ENCODE measurements around the gene DEPP1. TPM values are rescaled to one million over a fixed set of nuclear protein-coding genes. Genes with fewer than 3 reads are reported as not detected.

Gene DEPP1
- total RNA-seq, 1 donor = 29.1 TPM

DNA sequence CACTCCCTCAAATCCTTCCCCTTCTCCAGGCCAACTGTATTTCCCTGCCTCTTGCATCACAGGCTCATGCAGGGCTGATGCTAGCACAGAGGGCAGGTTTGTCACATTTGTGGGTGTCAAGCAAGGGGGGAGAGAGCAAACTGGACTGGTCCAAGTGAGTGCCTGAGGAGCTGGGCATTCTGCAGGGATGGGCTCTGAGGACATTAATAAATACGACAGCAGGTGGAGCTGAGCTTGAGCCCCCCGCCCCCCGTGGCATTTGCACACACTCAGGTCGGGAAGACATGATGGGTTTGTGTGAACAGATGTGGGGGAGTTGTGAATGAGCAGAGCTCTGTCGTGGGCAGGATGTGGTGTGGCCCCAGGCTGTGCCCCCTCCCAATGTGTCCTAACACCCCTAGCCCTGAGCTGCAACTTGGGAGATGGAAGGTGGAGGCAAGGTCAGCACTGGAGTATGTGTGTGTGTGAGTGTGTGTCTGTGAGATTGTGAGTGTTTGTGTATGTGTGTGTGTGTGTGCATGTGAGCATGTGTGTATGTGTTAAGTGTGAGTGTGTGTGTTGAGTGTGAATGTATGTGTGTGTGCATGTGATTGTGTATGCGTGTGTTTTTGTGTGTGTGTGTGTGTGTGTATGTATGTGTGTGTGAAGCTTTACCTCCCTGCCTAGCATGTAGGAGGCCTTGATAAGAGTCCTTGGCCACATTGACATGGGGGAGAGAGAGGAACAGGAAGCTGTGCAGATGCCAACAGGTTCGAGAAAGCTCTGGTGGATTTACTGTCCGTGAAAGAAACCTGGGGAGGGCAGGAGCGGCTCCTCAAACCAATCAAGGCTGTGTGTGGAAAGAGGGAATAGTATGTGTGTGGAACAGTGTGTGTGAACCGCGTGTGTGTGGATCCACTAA, 9.9 kb downstream of the DEPP1 start:
- DNase-seq (ENCODE audit: low read depth in 2 of 3, low spot score in 2 of 3) = peak in 1 of 3 donors; percentile 45

GRCh38 chr10:44968091-44968490, 10.5 kb downstream of the DEPP1 start:
- DNase-seq (ENCODE audit: low read depth in 2 of 3, low spot score in 2 of 3) = peak in 2 of 3 donors; percentile 56 to 84

GRCh38 chr10:44967616-44968015, 11.0 kb downstream of the DEPP1 start:
- no peak for DNase-seq (ENCODE audit: low read depth in 2 of 3, low spot score in 2 of 3)

DNA sequence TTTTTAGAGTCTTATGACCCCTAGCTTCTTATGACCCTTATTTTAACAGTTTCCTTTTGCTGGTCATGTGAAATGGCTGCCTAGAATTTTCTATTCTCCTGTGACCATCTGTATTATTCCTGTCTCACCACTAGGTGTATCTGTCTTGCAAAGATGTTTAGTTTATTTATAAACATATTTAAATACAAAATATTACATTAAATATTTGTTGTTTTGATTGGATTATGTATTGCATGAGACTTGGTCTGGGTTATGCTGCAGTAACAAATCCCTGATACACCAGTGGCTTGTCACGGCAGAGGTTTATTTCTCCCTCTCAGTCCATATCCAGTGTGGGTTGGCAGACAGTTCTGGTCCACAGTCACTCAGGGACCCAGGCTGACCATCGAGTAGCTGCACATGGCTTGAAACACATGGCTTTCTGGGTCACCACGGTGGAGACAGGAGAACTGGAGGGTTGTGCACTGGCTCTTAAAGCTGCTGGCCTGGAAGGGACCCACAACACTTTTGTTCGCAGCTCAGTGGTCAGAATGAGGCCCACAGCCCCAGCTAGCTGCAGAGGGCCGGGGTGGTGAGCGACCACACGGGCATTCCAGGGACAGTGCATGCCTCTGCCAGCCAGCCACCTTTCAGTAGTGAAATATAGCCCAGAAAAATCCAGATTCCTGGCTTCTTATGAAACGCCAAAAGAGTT, 11.6 kb downstream of the DEPP1 start:
- DNase-seq (ENCODE audit: low read depth in 2 of 3, low spot score in 2 of 3) = no peak

- no peak for DNase-seq (ENCODE audit: low read depth in 2 of 3, low spot score in 2 of 3)
Measured at GRCh38 chr10:44966129-44966815, 12.3 kb downstream of the DEPP1 start.

- no peak for DNase-seq (ENCODE audit: low read depth in 2 of 3, low spot score in 2 of 3)
Measured at GRCh38 chr10:44965651-44966097, 12.9 kb downstream of the DEPP1 start.

DNA sequence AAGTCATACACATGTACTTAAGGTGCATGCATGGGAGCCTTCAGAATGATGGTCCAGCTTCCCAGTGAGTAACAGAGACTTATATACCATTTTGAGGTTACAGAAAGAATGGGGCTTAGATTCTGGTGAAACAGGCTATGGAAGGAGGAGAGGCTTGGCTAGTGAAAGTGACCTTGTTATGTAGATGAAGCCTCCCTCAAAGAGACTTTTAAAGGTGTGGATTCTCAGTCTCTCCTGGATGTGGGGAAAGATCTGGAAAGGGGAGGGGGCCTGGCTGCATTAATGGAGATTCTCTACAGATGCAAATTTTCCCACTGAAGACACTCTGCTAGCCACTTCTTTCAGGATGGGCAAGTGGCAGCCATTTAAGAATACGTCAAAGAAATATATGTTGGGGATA, 13.5 kb downstream of the DEPP1 start:
- DNase-seq (ENCODE audit: low read depth in 2 of 3, low spot score in 2 of 3) = no peak

DNA sequence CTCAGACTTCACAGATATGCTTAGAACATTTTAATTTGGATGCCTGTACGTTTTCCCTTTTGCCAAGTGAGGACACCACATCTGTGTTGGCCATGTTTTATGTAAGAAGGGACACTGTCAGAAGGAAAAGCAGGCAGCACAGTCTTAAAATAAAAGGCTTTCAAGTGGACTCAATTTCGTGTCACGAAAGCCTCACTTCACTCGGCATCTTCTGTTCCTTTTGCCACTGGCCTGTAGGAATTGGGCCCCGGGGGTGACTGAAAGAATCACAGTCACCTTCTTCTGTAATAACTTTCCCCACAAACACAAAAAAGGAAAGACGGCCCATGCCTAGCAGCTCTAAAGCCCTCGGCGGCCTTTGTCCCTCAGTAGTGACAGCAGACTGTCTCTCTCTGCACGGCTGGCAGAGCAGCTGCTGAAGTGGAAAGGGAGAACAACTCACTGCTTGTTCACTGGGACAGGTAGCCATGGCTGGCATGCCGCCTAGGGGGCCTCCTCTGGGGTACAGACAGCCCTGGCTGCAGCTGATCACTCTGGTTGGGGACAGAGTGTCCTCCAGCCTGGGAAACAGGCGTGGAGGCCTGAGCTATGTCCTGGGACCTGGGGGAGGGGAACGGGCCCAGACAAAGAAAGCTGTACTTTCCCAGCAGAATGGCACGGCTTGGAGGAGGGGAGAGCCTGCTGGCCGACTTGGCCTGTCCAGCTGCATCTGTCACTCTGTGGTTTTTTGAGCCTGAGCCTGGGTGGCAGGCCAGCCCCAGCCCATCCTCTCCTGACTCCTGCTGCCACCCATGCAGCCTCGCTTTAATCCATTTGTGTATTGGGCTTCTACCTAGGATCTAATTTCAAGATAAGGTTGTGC, 14.6 kb downstream of the DEPP1 start:
- no peak for DNase-seq (ENCODE audit: low read depth in 2 of 3, low spot score in 2 of 3)

DNA sequence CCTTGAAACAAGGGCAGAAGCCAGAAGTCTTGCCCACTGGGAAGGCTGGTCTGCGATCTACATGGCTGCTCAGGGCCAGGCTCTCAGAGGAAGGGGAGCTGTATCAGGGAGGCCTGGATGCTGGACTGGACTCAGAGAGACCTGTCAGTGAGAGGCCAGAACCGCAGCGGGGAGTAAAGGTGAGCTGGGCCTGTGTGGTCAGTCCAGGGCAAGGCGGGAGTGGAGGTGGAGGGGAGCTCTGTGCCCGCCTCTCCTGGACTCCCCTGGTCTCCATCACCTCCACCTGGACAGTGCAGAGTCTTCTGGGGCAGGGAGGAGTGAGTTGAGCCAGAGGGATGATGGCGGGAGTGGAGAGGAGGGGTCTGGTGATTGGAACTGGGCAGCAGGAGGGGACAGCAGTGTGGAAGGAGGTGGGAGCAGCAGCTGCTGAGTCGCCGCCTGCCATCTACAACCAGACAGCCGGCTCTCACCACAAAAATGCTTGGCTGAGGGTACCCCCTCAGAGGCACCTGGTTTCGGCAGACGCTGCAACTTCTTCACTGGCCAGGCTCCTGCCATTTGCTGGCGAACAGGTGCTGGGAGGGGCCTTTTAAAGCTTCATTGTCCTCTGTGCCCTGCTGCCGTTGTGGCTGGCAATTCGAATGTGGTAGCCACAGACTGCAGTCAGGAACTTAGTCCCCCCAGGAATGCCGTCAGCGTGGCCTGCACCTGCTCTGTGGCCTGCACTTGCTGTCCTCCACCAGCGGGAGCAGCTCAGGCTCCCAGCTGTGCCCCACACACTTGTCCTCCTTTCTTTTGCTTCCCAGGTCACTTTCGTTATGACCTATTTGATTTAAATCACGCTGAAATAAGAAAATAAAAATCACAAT, 15.5 kb downstream of the DEPP1 start:
- no peak for DNase-seq (ENCODE audit: low read depth in 2 of 3, low spot score in 2 of 3)

DNA sequence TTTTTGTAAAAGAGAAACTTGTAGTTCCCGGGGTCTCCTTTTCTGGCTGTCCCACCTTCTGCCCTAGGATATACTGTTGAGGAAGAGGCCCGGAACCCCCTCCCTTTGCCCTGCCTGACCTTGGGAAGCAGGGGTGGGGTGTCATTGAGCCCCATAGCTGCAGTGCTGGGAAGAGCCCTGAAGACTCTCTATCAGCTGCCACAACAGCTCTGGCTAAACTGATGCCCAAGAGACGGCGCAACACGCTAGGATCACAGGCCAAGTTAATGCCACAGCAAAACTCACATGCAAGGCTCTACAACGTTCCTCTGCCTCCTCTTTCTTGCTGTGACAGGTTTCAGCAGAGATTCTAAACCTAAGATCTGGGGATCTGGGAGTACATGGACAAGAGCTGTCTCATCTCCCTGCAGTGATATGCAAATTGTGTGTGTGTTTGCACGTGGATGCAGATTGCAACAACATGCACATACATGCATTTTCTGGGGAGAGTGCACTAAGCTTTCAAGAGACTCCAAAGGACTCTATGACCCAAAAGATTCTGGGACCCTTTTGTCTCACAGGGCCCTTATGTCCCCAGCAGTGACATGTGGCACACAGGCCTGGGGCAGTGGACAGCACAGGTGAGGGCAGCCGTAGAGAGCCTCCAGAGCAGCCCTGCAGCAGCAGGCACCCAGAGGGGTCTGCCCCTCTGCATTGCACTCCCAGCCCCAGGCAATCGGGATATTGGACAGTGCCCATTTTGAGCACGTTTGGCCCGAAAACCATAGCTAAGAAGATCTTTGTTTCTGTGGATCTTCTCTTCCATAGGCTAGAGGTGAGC, 16.5 kb downstream of the DEPP1 start:
- no peak for DNase-seq (ENCODE audit: low read depth in 2 of 3, low spot score in 2 of 3)

DNA sequence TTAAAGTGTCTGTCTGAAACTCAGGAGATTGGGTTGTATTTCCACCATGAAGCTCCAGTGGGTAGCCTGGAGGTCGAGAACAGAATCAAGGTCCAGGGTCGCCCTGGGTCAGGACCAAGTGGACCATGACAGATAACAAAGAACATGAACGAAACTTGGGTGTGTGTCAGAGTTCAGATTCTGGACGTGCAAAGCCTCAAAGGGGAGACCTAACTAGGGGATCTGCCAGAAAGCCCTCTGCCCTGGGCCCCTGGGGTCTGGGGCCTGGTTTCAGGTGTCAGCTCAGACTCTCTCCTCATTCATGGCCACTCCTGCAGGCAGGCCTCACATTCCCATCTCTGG, 17.4 kb downstream of the DEPP1 start:
- DNase-seq (ENCODE audit: low read depth in 2 of 3, low spot score in 2 of 3) = no peak

DNA sequence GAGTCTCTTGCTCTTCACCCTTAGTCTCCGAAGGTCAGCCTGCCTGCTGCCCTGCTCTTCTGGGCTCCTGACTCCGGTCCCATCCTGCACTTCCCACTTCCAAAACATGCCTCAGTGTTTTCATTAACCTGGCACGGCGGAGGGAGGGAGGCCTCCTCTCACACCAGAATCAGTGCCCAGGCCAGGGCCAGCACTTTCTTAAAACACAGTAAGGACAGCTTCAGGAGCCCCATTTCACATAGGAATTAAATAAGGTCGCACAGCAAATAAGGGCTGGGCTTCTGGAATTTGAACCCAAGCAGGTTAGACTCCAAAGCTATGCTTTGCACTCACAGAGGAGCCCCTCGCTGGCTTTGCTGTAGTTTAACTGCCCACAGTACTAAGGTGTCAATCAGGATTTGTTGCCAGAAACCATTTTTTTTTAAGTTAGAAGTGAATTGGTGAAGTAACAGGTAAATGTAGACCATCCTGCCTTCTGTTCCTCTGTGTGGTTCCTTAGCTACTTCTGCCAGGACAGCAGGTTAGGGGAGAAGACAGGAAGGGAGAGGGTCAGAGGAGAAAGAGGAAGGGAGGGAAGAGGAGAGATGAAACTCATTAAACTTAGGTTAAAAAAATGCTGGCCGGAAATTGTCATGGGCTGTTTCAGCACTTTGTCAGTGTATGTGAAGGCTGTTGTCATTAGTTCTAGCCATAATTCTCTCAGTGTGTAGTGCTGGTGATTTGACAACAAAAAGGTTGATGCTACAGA, 18.0 kb downstream of the DEPP1 start:
- no peak for DNase-seq (ENCODE audit: low read depth in 2 of 3, low spot score in 2 of 3)

- no peak for DNase-seq (ENCODE audit: low read depth in 2 of 3, low spot score in 2 of 3)
Measured at GRCh38 chr10:44960088-44960460, 18.5 kb downstream of the DEPP1 start.

DNA sequence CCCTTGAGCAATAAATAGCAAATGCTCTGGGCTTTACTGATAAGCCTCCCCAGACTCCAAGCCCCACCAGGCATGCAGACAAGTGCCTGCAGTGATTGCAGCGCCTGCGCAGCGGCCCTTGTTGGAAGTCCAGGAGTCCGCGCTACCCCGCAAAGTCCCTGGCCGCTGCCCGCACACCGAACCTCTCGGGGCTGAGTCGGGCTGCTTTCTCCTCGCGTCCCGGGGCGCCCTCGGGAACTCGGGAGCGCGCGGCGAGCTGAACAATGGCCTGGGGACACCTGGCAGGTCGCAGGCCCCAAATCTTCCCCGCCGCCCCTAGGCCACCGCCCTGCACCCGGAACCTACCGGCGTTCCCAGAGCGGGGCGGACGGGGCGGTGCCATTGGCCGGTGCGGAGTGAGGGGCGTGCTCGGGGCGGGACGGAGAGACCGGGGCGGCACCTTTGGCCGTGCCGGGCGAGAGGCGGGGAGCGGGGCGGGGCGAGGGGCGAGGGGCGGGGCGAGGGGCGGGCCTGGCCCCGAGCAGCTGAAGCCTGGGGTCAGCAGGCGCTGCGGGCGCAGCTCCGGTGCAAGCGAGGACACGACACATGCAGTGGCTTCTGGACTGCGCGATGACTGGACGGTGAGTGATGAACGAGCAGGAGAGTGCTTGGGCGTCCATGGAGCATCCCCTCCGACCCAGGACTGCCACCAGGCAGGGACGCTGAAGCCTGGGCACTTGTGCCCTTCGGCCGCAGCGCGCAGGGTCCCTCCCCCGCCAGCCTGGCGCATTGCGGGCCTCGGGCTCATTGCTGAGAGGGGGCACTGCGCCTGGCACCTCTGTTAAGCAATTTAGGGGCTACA, 19.1 kb downstream of the DEPP1 start, which contains the start of gene RASSF4:
Gene RASSF4 (plus strand): TSS at position 556 of the 841 bp plus-strand sequence. CDS start 10,401 bp downstream, outside the sequence.
- peak; percentile 60 to 89 (median 85) for DNase-seq (ENCODE audit: low read depth in 2 of 3, low spot score in 2 of 3)

DNA sequence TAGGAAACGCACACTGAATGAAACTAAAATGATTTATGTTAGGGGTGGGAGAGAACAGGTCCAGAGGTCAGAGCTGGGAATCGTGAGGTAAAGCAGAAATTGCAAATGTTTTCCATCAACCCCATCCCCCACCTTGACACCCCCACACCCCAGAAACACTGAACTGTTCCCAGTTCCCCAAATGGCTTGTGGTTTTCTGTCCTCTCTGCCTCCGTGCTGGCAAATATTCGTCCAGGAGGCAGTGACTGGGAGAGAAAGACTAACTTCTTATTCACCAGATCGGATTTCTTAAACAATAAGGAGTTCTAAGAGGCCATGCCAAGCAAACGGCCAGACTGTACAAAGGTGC, 19.7 kb downstream of the DEPP1 start:
- DNase-seq (ENCODE audit: low read depth in 2 of 3, low spot score in 2 of 3) = no peak

GRCh38 chr10:44958196-44958897, 20.3 kb downstream of the DEPP1 start:
- no peak for DNase-seq (ENCODE audit: low read depth in 2 of 3, low spot score in 2 of 3)
